NCI-H2227 treated with DMSO at 0.1 percent for 48 hours (cell line): ENCODE measurements around the gene ADAM8.
"Not testable (repeated sequence)": the region's sequence is repeated elsewhere in the genome, so short reads cannot be mapped to it uniquely, and the experiment has no call there.

Experiments
- DNase-seq: peaks from one replicate; lab custom pipeline; 2025; lab: John Stamatoyannopoulos, UW

ADAM8 gene

DNA sequence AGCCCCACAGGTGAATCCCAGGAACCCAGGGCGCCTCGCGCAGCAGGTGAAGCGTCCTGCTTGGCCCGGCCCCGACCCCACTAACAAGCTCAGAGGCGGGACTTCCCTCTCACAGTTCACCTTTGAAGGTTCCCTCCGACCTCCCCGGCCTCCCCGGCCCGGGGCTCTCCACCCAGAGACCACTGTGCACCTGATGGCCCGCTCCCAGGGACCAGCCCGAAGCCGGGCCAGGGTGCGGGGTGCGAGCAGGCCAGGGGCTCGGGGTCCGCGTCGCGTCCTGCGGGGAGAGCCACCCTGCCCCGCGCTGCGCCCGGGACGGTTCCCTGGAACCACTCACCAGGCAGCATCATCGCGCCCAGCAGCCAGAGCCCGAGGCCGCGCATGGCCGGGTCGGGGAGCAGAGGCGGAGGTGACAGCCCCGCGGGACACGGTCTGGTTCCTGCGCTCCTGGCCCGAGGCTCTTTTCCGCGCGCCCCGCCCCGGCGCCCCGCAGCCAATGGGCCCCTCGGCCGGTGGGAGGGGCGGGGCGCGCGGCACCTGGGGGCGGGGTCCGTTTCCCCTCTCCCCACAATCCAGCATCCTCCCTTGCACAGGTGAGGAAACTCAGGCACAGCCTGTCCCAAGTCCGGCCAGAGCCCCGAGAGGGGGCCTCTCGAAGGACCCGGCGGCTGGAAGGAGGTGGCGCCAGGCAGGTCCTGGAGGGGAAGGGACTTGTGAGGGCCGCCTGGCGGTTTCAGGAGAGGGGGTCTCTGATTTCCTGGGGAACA, at the start of gene ADAM8:
Gene ADAM8 (minus strand): TSS at position 434 of the 767 bp plus-strand sequence. CDS start 51 bp downstream, at position 383.
- DNase-seq, result no peak

GRCh38 chr10:133326223-133326551, 49.5 kb upstream of the ADAM8 start:
- peak; percentile 4 for DNase-seq

- no peak for DNase-seq
Observed at GRCh38 chr10:133325440-133326222, 49.0 kb upstream of the ADAM8 start.

DNA sequence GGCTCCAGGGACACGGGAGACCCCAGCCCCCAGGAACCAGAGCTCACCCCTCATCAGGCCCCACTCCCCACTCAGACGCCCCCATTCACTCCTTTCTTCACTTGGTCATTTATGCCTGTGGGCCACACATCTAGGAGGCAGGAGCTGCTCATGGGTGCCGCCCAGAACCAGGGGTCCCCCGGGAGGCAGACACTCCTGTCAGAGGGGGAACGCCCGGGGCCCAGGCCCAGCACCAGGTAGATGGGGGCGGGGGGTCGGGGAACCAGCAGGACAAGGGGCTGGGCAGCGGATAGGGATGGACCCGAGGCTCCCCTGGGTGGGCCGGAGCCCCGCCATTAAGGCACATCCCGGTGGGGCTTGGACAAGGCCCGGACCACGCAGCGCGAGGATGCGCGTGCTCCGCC, 48.2 kb upstream of the ADAM8 start:
- DNase-seq, result no peak

DNA sequence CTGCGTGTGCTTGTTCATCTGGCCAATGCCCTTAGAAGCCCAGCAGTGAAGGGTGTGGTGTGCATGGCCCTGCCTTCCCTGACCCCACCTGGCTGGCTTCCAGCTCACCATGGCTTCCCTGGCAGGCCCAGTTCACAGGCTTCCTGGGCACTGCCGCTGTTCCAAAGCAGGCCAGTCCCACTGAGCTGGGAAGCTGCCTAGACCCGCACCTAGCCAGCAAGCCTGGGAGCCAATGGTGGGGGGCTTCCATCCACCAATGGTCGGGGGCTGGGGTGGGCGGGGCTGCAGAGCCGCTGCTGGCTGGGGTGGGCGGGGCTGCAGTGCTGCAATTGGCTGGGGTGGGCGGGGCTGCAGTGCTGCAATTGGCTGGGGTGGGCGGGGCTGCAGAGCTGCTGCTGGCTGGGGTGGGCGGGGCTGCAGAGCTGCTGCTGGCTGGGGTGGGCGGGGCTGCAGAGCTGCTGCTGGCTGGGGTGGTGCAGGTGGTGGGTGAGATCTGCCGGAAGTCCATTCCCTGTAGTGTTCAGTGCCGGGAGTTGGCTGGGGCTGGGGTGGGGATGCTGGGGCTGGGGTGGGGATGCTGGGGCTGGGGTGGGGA, 47.6 kb upstream of the ADAM8 start:
- peak; percentile 69 for DNase-seq

- DNase-seq, result not testable (repeated sequence)
Observed at GRCh38 chr10:133322064-133322709, 45.5 kb upstream of the ADAM8 start.

DNA sequence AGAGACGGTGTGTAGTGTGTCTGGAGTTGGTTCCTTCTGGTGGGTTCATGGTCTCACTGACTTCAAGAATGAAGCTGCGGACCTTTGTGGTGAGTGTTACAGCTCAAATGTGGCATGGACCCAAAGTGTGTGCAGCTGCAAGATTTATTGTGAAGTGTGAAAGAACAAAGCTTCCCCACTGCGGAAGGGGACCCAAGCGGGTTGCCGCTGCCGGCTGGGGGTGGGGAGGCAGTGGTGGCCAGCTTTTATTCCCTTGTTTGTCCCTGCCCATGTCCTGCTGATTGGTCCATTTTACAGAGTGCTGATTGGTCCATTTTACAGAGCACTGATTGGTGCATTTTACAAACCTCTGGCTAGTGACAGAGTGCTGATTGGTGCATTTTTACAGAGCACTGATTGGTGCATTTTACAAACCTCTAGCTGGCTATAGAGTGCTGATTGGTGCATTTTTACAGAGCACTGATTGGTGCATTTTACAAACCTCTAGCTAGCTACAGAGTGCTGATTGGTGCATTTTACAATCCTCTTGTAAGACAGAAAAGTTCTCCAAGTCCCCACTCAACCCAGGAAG, 44.3 kb upstream of the ADAM8 start:
- DNase-seq, result not testable (repeated sequence)

- DNase-seq, result peak; percentile 37
Observed at GRCh38 chr10:133318494-133319127, 41.9 kb upstream of the ADAM8 start.

- no peak for DNase-seq
Observed at GRCh38 chr10:133316732-133317131, 40.1 kb upstream of the ADAM8 start.

- no peak for DNase-seq
Observed at GRCh38 chr10:133316266-133316665, 39.6 kb upstream of the ADAM8 start.

GRCh38 chr10:133315847-133316246, 39.2 kb upstream of the ADAM8 start:
- no peak for DNase-seq

DNA sequence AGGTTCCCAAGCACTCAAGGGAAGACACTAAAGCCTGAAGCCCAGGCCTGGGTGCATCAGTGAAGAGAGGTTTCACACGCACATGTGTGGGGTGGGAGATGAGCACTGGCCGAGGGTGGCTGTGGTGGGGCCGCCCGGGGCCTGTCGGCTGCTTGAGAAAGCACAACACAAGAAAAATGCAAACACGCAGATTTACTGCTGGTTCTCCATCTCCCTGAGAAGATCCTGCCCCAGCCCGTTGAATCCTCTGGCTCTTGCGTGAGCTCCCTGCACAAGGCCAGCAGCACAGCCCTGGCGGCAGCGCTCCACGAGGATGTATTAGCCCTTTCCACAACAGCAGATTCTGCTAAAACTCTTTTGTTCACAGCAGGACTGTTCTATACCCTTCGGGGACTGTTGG, 38.2 kb upstream of the ADAM8 start:
- DNase-seq, result no peak

GRCh38 chr10:133313192-133313591, 36.5 kb upstream of the ADAM8 start:
- DNase-seq, result no peak

GRCh38 chr10:133312769-133313145, 36.1 kb upstream of the ADAM8 start:
- DNase-seq, result no peak

DNA sequence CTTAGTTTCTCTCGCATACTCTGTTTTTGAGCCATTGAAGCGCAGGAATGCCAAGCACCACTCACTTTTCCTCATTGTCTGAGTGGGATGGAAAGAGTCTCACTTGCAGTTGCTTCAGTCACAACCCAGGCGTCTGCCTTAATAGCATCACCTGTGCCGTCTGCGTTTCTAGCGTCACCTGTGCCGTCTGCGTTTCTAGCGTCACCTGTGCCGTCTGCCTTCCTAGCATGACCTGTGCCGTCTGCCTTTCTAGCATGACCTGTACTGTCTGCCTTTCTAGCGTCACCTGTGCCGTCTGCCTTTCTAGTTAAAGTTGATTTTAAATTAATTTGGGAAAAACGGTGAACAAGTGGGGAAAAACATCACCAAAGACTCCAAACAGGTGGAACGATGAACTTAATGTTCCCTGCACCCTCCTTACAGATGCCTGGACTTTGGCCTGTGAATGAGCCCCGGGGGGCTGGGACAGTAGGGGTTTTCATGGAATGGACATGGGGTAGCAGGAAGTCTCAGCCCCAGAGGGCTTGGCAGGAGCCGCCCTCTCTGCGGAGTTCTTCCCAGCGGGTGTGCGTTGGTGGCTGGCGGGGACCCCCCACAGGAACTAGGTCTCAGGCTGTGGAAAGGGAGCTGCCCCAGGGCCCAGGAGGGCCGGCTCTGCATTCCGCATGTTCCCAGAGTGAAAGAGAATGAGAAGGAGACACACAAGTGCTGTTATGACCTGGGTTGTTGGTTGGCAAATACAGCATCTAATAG, 35.5 kb upstream of the ADAM8 start:
- no peak for DNase-seq

- DNase-seq, result no peak
Observed at GRCh38 chr10:133311570-133311969, 34.9 kb upstream of the ADAM8 start.

- DNase-seq, result no peak
Observed at GRCh38 chr10:133310789-133311188, 34.1 kb upstream of the ADAM8 start.

DNA sequence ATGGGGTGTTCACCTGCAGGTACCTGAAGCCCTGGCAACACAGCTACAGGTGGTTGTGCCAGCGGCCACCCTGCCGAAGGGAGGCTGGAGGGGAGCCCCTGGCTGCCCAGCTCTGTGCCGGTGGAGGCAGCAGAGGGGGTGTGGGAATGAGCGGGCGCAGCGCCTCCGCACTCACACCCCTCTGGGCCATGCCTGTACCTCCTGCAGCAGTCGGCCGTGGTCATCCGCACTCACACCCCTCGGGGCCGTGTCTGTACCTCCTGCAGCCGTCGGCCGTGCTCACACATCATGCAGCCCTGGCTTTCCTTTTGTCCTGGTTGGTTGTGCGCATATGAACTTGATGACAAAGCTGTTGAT, 33.7 kb upstream of the ADAM8 start:
- no peak for DNase-seq

DNA sequence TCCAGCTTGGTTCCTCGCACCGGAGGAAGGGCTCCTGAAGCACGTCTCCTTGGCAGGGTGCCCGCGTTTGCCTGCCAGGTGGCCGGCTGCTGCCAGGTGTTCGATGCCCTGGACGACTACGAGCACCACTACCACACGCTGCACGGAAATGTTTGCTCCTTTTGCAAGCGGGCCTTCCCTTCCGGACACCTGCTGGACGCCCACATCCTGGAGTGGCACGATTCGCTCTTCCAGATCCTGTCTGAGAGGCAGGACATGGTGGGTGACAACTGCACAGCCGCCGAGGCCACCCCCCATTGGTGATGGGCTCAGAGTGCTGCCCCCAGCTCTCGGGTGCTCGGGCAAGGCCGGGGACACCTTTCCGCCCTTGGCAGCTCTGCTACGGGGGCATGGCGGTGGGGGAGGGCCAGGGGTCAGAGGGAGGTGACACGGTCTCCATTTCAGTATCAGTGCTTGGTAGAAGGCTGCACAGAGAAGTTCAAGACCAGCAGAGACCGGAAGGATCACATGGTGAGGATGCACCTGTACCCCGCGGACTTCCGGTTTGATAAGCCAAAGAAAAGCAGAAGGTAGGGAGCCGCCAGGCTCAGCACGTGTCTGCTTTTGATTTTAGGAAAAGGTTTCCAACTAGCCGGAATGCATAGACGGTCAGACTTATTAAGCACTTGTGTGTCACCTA, 33.2 kb upstream of the ADAM8 start:
- no peak for DNase-seq

- peak; percentile 65 for DNase-seq
Observed at GRCh38 chr10:133309100-133309719, 32.5 kb upstream of the ADAM8 start.
